Subcutaneous abdominal adipose tissue (tissue), 5 donors: ENCODE results near the gene C5orf63.
"Not testable (repeated sequence)": the region's sequence is repeated elsewhere in the genome, so short reads cannot be mapped to it uniquely, and the experiment has no call there.

Source experiments
- H3K27ac ChIP-seq: one replicate; pipeline ENCODE4 v1.7.0; 2013; ENCODE audit warnings: low read depth, mild to moderate bottlenecking, inconsistent platforms, low read length, moderate library complexity
- H3K27me3 ChIP-seq, 5 donors: one replicate each; pipeline ENCODE4 v1.7.0; 2013; ENCODE audit warnings: low read length in 5 of 5, inconsistent platforms in 1 of 5; ENCODE audit not compliant: control insufficient read depth in 5 of 5, insufficient read depth in 4 of 5
- H3K36me3 ChIP-seq, 5 donors: one replicate each; pipeline ENCODE4 v1.7.0; 2013; ENCODE audit warnings: low read length in 5 of 5; ENCODE audit not compliant: control insufficient read depth in 5 of 5, insufficient read depth in 5 of 5
- H3K4me1 ChIP-seq, 5 donors: one replicate each; pipeline ENCODE4 v1.7.0; 2013; ENCODE audit warnings: low read length in 5 of 5, mild to moderate bottlenecking in 3 of 5, moderate library complexity in 1 of 5; ENCODE audit not compliant: control insufficient read depth in 5 of 5, insufficient read depth in 5 of 5
- H3K4me3 ChIP-seq, 5 donors: one replicate each; pipeline ENCODE4 v1.7.0; 2013; ENCODE audit warnings: low read length in 5 of 5, low read depth in 1 of 5
- H3K9ac ChIP-seq, 5 donors: one replicate each; pipeline ENCODE4 v1.7.0; 2013; ENCODE audit warnings: low read length in 5 of 5, mild to moderate bottlenecking in 4 of 5, moderate library complexity in 3 of 5
- H3K9me3 ChIP-seq, 5 donors: one replicate each; pipeline ENCODE4 v1.7.0; 2013; ENCODE audit warnings: low read length in 5 of 5; ENCODE audit not compliant: control insufficient read depth in 5 of 5
- donor health status: healthy.
- donor health status: healthy.
- donor health status: healthy.
- donor health status: healthy.
- donor health status: healthy.

C5orf63 gene

GRCh38 chr5:127025467-127025866, 47.8 kb downstream of the C5orf63 start:
- H3K27ac ChIP-seq = peak overlapping the region; percentile 77
- peaks cover 0 to 48% (median 29%) of the 10 kb centered on the region in 5 donors for H3K4me1 ChIP-seq
- H3K9me3 ChIP-seq = no peaks in the 10 kb centered on the region
- H3K4me3 ChIP-seq = no peak overlapping the region
- no peaks in the 10 kb centered on the region for H3K27me3 ChIP-seq
- no peaks in the 10 kb centered on the region for H3K36me3 ChIP-seq
- peak overlapping the region in 1 of 5 donors; percentile 28 for H3K9ac ChIP-seq

DNA sequence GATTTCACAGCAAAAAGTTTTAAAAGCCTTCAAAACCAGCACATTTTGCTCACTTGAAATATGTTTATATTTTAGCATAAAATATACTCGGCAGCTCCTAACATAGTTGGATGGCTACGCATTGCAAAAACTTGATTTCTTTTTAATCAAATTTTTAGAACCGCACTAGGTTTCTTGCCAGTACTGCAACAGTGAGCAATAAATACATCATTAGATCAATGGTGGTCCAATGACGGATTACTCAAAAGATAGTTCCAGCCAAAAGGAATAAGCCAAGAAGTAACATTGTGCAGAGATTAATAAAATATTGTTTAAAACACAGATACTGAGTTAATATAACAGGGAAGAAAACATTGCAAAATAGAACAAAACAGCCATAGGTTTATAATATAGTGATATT, 48.5 kb downstream of the C5orf63 start:
- Histone ChIP-seq H3K27me3 (no peaks in the 10 kb centered on the region), H3K4me3 (no peak overlapping the region), H3K4me1 (peaks cover 0 to 47% (median 25%) of the 10 kb centered on the region in 5 donors), H3K9ac (no peak overlapping the region), H3K36me3 (no peaks in the 10 kb centered on the region), H3K9me3 (no peaks in the 10 kb centered on the region), H3K27ac (peak overlapping the region; percentile 77)

- not testable (repeated sequence) for H3K9ac ChIP-seq, H3K9me3 ChIP-seq, H3K36me3 ChIP-seq, H3K4me3 ChIP-seq, H3K27me3 ChIP-seq
- H3K4me1 ChIP-seq = peaks cover 0 to 36% (median 14%) of the 10 kb centered on the region in 5 donors
- H3K27ac ChIP-seq = peak overlapping the region; percentile 77
Measured at GRCh38 chr5:127023552-127024191, 49.6 kb downstream of the C5orf63 start.

- H3K36me3 ChIP-seq = no peaks in the 10 kb centered on the region
- no peak overlapping the region for H3K4me3 ChIP-seq
- H3K27me3 ChIP-seq = no peaks in the 10 kb centered on the region
- H3K9me3 ChIP-seq = no peaks in the 10 kb centered on the region
- no peak overlapping the region for H3K9ac ChIP-seq
- no peak overlapping the region for H3K27ac ChIP-seq
- H3K4me1 ChIP-seq = peaks cover 0 to 32% (median 14%) of the 10 kb centered on the region in 5 donors
Measured at GRCh38 chr5:127022846-127023245, 50.5 kb downstream of the C5orf63 start.

DNA sequence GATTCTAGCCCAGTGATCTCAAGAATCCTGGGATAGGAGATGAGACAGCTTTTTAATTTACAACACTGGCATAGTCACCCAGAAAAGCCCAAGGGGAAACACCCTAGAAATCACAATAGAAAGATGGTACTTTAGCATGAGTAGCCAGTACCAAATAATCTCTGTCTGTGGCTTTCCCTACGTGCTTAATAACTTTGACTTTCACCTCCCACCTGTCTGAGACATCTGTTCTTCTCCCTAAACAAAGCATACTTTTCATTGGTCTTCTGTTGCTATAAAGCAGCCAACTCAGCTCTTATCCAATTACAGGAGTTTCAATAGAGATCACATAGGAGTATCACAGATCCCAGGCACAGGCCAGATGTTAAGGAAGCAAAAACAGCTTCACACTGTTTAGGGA, 53.4 kb downstream of the C5orf63 start:
- Histone ChIP-seq H3K27ac (no peak overlapping the region), H3K9ac (no peak overlapping the region), H3K4me3 (no peak overlapping the region), H3K9me3 (no peaks in the 10 kb centered on the region), H3K36me3 (no peaks in the 10 kb centered on the region), H3K27me3 (no peaks in the 10 kb centered on the region), H3K4me1 (peaks cover 0 to 20% (median 3%) of the 10 kb centered on the region in 5 donors)

GRCh38 chr5:127016722-127017121, 56.6 kb downstream of the C5orf63 start:
- not testable (repeated sequence) for H3K27me3 ChIP-seq

GRCh38 chr5:127015716-127016115, 57.6 kb downstream of the C5orf63 start:
- H3K4me1 ChIP-seq = peaks cover 0 to 20% (median 5%) of the 10 kb centered on the region in 5 donors
- H3K27me3 ChIP-seq = no peaks in the 10 kb centered on the region
- no peak overlapping the region for H3K27ac ChIP-seq
- no peaks in the 10 kb centered on the region for H3K9me3 ChIP-seq
- H3K9ac ChIP-seq = no peak overlapping the region
- H3K4me3 ChIP-seq = no peak overlapping the region
- no peaks in the 10 kb centered on the region for H3K36me3 ChIP-seq

More at GRCh38 chr5:127016722-127017121, 56.6 kb downstream of the C5orf63 start:
- not testable (repeated sequence) for H3K36me3 ChIP-seq, H3K9me3 ChIP-seq, H3K27ac ChIP-seq, H3K4me3 ChIP-seq, H3K9ac ChIP-seq
- peaks cover 0 to 13% (median 3%) of the 10 kb centered on the region in 5 donors for H3K4me1 ChIP-seq

- Histone ChIP-seq H3K27ac (no peak overlapping the region), H3K9ac (no peak overlapping the region), H3K36me3 (no peaks in the 10 kb centered on the region), H3K9me3 (no peaks in the 10 kb centered on the region), H3K4me1 (peaks cover 0 to 28% (median 13%) of the 10 kb centered on the region in 5 donors), H3K4me3 (no peak overlapping the region), H3K27me3 (no peaks in the 10 kb centered on the region)
Measured at GRCh38 chr5:127014573-127014972, 58.7 kb downstream of the C5orf63 start.

DNA sequence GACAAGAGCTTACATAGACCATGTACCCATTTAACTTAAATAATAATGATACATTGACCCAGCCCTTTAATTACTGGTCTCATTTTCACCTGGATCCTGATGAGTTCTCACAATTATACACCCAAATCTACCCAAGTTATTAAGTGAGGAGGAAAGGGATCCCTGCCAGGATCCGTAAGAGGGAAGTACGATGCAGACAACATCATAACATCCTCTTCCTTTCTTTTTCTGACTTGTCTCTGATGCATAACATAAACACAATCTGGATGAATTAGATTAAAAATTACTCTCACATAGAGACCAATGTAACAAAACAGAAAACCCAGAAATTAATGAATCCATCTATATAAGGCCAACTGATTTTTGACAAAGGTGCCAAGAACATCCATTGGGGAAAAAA, 59.9 kb downstream of the C5orf63 start:
- no peaks in the 10 kb centered on the region for H3K9me3 ChIP-seq
- H3K27me3 ChIP-seq = no peaks in the 10 kb centered on the region
- no peak overlapping the region for H3K4me3 ChIP-seq
- no peak overlapping the region for H3K27ac ChIP-seq
- H3K9ac ChIP-seq = no peak overlapping the region
- peaks cover 0 to 28% (median 13%) of the 10 kb centered on the region in 5 donors for H3K4me1 ChIP-seq
- no peaks in the 10 kb centered on the region for H3K36me3 ChIP-seq

- Histone ChIP-seq H3K27me3 (no peaks in the 10 kb centered on the region), H3K4me1 (peaks cover 0 to 28% (median 13%) of the 10 kb centered on the region in 5 donors), H3K27ac (no peak overlapping the region), H3K9ac (no peak overlapping the region), H3K9me3 (no peaks in the 10 kb centered on the region), H3K36me3 (no peaks in the 10 kb centered on the region), H3K4me3 (no peak overlapping the region)
Measured at GRCh38 chr5:127012916-127013315, 60.4 kb downstream of the C5orf63 start.
